GM03348 (cell line): ENCODE data around the gene PIK3C2G.

Experiments used
- DNase-seq: peaks from one replicate; pipeline ENCODE4 v3.0.0; 2012; ENCODE audit warnings: low spot score

The PIK3C2G gene

GRCh38 chr12:18270958-18271460, 9.7 kb downstream of the PIK3C2G start:
- no peak for DNase-seq

GRCh38 chr12:18275981-18276380, 14.7 kb downstream of the PIK3C2G start:
- DNase-seq: peak; percentile 8

DNA sequence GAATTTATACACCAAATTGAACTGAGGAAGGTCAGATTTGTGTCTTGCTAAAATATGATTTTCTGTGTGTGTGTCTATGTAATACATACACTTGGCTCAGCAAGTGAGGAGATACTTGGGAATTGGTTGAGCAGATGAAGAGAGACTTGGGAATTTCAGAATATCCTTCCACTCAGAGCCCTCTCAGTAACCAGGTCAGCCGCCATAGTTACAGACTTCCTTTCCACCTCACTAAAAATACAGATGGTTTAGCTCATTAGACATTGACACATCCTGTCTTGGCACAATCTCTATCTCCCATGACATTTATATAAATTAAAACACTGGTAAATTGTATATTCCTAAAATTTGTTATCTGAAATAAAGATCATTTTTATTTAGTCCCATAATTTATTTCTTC, 15.9 kb downstream of the PIK3C2G start:
- DNase-seq: no peak

DNA sequence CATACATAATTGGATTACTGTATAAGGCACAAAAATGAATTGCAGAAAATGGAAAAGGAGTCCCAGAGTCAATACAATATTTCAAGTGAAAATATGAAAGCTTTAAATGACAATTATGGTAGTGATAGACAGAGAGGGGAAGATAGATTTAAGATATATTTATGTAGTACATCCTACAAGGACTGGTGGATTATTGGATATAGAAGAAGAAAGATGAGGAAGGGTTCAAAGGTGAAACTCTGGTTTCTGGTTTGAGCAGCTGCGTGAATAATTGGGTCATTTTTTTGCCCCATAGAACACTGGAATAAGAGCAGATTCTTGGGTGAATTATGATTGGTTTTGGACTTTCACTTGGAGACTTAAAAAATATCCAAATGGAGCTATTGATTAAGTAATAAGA, 19.4 kb downstream of the PIK3C2G start:
- no peak for DNase-seq

- DNase-seq: no peak
Measured at GRCh38 chr12:18281941-18282340, 20.6 kb downstream of the PIK3C2G start.

DNA sequence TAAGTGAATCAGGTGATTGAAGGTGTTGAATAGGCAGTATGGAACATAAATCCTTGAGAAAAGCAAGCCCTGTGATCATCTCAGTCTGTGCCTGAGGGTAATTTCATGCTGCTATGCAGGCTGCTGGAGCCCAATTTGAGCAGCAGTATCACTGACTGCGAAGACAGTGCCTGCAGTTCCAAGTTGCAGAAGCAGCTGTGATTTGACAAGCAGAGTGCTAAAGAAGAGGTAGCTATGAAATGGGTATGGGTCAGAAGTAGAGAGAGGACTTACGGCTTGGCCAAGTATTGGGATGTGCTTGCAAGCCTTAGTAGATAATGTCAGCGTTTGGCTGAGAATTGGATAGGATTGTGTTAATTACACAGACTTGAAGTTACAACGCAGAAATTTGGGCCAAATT, 22.5 kb downstream of the PIK3C2G start:
- DNase-seq: no peak

- no peak for DNase-seq
Measured at GRCh38 chr12:18284386-18284785, 23.1 kb downstream of the PIK3C2G start.

DNA sequence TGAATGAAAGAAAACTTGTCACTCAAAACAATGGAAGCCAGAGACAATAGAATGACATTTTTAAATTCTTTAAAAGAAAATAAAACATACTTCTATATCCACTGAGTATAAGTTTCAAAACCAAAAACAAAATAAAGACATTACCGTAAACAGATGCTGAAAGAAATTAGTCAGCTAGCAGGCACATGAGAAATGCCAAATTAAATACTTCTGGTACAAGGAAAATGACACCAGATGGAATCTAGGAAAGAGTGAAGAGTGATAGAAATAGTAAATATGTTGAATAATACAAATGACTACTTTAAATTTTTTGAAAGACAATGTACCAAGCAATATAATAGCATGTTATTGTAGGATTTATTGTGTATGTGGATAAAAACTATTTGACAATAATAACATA, 23.8 kb downstream of the PIK3C2G start:
- DNase-seq: no peak

GRCh38 chr12:18290386-18290785, 29.1 kb downstream of the PIK3C2G start:
- DNase-seq: no peak

DNA sequence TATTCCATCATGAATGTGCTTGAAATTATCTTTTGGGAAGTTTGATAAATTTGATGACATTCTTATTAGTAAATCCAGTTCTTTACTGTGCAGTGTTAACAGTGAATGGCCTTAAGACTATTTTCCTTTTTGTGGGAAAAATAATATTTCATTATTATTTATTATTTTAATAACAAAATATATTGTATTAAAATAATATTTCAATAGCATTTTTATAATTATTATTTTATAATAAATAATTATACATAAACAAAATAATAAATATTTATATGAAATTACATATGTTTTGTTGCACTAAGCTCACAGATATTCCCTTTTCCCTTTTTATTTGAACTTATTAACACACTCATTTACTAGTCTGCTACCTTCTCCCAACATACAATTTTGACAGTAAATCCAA, 33.6 kb downstream of the PIK3C2G start:
- no peak for DNase-seq

DNA sequence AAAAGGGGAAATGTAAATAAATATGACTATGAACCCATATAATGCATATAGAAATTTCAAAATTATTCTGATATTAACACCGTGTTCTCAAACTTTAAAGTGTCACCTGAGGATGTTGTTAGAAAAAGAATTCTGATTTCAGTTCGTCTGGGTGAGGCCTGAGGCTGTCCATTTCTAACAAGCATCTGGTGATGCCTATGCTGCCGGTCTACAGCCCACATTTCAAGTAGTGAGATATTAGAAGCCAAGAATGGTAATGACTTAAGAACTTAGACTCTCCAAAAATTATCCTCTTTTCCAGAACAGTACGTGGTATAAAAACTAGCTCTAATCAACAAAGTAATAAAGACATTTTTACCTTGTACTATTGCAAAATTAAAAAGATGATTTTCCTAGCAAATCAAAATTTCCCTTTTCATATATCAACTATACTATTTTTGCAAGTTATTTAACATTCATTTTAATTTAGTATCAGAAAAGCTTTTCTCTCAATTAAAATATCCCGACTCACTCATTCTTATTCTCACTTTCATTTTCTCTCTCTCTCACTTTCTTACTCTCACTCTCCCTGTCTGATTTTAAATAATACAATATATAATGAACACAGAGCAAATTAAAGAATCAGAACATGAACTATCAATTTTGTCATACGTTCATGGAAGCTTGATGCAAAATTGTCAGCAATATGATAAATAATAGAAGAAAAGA, 35.0 kb downstream of the PIK3C2G start:
- DNase-seq: peak; percentile 31

DNA sequence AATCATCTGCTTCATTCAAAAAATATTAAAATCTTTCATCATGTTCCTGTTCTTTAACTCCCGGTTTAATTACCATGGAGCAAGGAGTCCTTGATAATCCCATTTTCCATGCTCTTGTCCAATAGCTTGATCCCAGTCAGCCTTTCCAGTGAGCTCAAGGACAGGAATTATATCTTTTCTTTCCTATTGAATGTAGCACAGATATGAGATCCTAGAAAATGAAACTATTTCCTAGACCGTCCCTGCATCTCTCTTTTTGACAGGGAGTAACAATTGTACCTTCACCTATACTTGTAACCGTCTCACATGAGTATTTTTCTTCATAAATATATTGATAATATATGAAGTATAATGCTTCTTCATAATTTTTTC, 35.6 kb downstream of the PIK3C2G start:
- DNase-seq: no peak

DNA sequence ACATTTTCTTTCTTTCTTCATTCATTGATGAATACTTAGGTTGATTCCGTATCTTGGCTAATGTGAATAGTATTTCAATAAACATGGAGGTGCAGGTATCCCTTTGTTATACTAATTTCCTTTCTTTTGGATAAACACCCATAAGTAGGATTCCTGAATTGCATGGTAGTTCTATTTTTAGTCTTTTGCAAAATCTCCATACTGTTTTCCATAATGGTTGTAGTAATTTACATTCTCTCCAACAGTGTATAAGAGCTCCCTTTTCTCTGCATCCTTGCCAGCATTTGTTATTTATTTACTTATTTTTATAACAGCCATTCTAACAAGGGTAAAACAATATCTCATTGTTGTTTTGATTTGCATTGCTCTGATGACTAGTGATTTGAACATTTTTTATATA, 36.6 kb downstream of the PIK3C2G start:
- no peak for DNase-seq

DNA sequence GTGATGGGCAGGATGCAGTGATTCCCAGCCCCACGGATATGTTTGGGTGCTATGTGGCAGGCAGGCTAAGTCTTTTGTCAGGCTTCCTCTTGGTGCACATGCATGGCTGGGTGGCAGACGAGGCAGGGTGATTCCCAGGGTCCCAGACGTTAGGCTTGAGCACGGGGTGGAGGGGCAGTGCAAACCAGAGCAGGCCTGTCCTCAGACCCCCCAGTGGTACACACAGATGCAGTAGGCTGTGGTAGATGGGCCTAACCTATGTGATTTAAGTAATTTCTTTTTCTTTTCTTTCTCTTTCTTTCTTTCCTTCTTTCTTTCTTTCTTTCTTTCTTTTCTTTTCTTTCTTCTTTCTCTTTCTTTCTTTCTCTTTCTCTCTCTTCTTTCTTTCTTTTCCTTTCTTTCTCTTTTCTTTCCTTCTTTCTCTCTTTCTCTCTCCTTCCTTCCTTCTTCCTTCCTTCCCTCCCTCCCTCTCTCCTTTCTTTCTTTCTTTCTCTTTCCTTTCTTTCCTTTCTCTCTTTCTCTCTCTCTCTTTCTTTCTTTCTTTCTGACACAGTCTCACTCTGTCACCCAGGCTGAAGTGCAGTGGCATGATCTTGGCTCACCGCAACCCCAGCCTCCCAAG, 41.6 kb downstream of the PIK3C2G start:
- DNase-seq: no peak

GRCh38 chr12:18304609-18305008, 43.3 kb downstream of the PIK3C2G start:
- DNase-seq: no peak

GRCh38 chr12:18306311-18306710, 45.0 kb downstream of the PIK3C2G start:
- DNase-seq: no peak

- no peak for DNase-seq
Measured at GRCh38 chr12:18313306-18313705, 52.0 kb downstream of the PIK3C2G start.

DNA sequence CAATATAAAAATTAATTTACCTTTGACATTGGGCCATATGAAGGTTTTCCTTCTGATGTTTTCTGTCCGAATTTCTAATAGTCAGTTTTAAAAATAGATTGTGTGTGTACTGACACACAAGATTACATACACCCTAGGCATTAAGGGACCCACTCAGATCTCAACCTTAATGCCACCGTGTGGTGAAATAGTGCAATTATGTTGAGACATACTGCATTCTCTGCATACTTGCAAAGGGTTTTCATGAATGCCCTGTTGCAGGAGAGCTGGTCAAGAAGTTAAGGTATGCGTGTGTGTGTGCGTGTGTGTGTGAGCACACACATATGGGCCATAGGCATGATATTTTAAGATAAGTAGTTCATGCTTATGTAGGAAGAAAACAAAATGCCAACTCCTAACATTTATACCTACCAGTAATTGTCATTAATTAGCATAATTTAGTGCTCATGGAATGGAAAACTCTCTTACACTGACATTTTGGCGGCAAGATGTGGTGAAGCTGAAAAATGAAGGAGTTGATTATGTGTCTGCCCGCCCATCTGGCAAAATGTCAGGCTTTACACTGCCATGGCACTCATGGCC, 58.8 kb downstream of the PIK3C2G start:
- peak; percentile 75 for DNase-seq

GRCh38 chr12:18320976-18321375, 59.7 kb downstream of the PIK3C2G start:
- no peak for DNase-seq

DNA sequence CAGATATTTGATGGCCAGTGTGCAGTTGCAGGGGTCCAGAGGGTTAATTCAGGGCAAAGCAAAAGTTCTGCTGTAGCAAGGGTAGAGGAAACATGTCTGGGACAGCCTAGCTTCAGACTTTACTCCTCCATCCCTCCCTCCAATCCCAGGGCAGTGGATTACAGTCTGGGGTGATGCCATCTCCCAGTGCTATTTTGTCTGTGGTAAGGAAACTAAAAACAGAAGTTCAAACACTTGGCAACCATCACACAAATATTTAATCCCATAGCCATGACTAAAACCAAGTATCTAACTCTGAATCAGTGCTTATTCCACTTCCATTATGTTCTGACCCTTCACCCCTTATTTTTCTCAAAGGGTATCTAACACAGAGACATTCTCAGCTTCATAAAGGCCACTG, 61.8 kb downstream of the PIK3C2G start:
- peak; percentile 47 for DNase-seq

GRCh38 chr12:18327036-18327435, 65.7 kb downstream of the PIK3C2G start:
- no peak for DNase-seq

GRCh38 chr12:18332173-18332572, 70.9 kb downstream of the PIK3C2G start:
- no peak for DNase-seq

- DNase-seq: no peak
Measured at GRCh38 chr12:18339633-18340032, 78.3 kb downstream of the PIK3C2G start.

DNA sequence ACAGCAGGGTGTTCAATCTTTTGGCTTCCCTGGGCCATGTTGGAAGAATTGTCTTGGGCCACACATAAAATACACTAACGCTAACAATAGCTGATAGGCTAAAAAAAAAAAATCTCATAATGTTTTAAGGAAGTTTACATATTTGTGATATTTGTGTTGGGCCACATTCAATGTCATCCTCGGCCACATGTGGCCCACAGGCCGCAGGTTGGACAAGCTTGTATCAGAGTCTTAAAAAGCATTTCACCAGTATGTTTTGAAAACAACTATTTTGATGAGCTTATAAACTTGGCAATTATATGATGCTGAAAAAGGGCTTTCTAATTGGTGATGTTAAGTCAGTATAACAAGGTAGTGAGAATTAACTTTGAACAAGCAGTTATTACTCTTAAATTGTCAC, 78.9 kb downstream of the PIK3C2G start:
- no peak for DNase-seq
